WTC11 (cell line): ENCODE data around the gene UCHL5. TPM values are rescaled to one million over a fixed set of nuclear protein-coding genes. Genes with fewer than 3 reads are reported as not detected.

Source experiments
- ATAC-seq: fragments of 200-7000 bp; cut with Tn5 transposase; 2 replicates; pipeline ENCODE4 v1.10.0; 2021; ENCODE audit warnings: mild to moderate bottlenecking, moderate library complexity
- CTCF ChIA-PET: fragments of 300-600 bp; sonication (Branson Sonifier 250); formaldehyde crosslinking; loops from one replicate; lab custom pipeline; 2021; ENCODE audit warnings: antibody characterized with exemption; lab: Charles Lee
- POLR2A ChIA-PET: fragments of 350-600 bp; sonication (Branson Sonifier 250); formaldehyde crosslinking; loops from one replicate; lab custom pipeline; 2021; ENCODE audit warnings: antibody characterized with exemption; lab: Charles Lee
- DNase-seq: peaks from one replicate; pipeline ENCODE4 v3.0.0; 2021; ENCODE audit warnings: low spot score
- H3K27ac Mint-ChIP-seq: 2 replicates; pipeline ENCODE4 v1.8.0; 2021; ENCODE audit warnings: mixed read lengths
- H3K27me3 Mint-ChIP-seq: 2 replicates; pipeline ENCODE4 v1.8.0; 2021; ENCODE audit warnings: low read depth, mild to moderate bottlenecking, moderate library complexity, mixed read lengths
- H3K36me3 Mint-ChIP-seq: 2 replicates; pipeline ENCODE4 v1.8.0; 2021; ENCODE audit warnings: mixed read lengths
- H3K4me1 Mint-ChIP-seq: 2 replicates; pipeline ENCODE4 v1.8.0; 2022; ENCODE audit warnings: mixed read lengths
- H3K4me3 Mint-ChIP-seq: 2 replicates; pipeline ENCODE4 v1.8.0; 2021; ENCODE audit warnings: mild to moderate bottlenecking, moderate library complexity, mixed read lengths
- H3K9me3 Mint-ChIP-seq: 2 replicates; pipeline ENCODE4 v1.8.0; 2021; ENCODE audit warnings: mixed read lengths
- ARID4B ChIP-seq: sonication (generic); formaldehyde crosslinking; IDR thresholded peaks from 2 replicates; pipeline ENCODE4 v1.8.0; 2023; ENCODE audit warnings: missing genetic modification reagents, mild to moderate bottlenecking, borderline replicate concordance
- ATF1 ChIP-seq: sonication (generic); formaldehyde crosslinking; IDR thresholded peaks from 2 replicates; pipeline ENCODE4 v1.8.1; 2023; ENCODE audit warnings: mild to moderate bottlenecking, moderate library complexity, missing genetic modification reagents
- ATF2 ChIP-seq: sonication (generic); formaldehyde crosslinking; IDR thresholded peaks from 2 replicates; pipeline ENCODE4 v1.8.1; 2022; ENCODE audit warnings: low read depth, missing genetic modification reagents, borderline replicate concordance
- ATF6 ChIP-seq: sonication (generic); formaldehyde crosslinking; IDR thresholded peaks from 2 replicates; pipeline ENCODE4 v1.8.1; 2023; ENCODE audit warnings: mild to moderate bottlenecking, missing genetic modification reagents
- CTCF ChIP-seq: fragments of 200-600 bp; IDR thresholded peaks from 2 replicates; pipeline ENCODE4 v1.8.0; 2022; ENCODE audit warnings: antibody characterized with exemption
- EMX1 ChIP-seq: fragments of 250-450 bp; sonication (Bioruptor Pico); IDR thresholded peaks from 2 replicates; pipeline ENCODE4 v1.8.0; 2021; ENCODE audit warnings: mild to moderate bottlenecking
- ETV6 ChIP-seq: sonication (generic); formaldehyde crosslinking; IDR thresholded peaks from 2 replicates; pipeline ENCODE4 v1.8.1; 2022; ENCODE audit warnings: mild to moderate bottlenecking, missing genetic modification reagents
- GTF2I ChIP-seq: fragments of 250-450 bp; sonication (Bioruptor Pico); conservative IDR thresholded peaks from 2 replicates; pipeline ENCODE4 v1.4.0; 2021; ENCODE audit warnings: mild to moderate bottlenecking
- HMGA2 ChIP-seq: fragments of 250-450 bp; sonication (Bioruptor Pico); IDR thresholded peaks from 2 replicates; pipeline ENCODE4 v1.4.0; 2021; ENCODE audit warnings: mild to moderate bottlenecking, moderate library complexity
- JAZF1 ChIP-seq: fragments of 250-450 bp; sonication (Bioruptor Pico); IDR thresholded peaks from 2 replicates; pipeline ENCODE4 v1.9.0; 2021; ENCODE audit warnings: moderate library complexity, mild to moderate bottlenecking, inconsistent platforms
- MLX ChIP-seq: sonication (generic); formaldehyde crosslinking; IDR thresholded peaks from 2 replicates; pipeline ENCODE4 v1.8.1; 2023; ENCODE audit warnings: mild to moderate bottlenecking, missing genetic modification reagents, moderate library complexity
- MXD4 ChIP-seq: fragments of 250-450 bp; sonication (Bioruptor Pico); IDR thresholded peaks from 2 replicates; pipeline ENCODE4 v1.8.0; 2021; ENCODE audit warnings: mild to moderate bottlenecking, moderate library complexity, borderline replicate concordance
- NFE2L1 ChIP-seq: sonication (generic); formaldehyde crosslinking; IDR thresholded peaks from 2 replicates; pipeline ENCODE4 v1.8.1; 2023; ENCODE audit warnings: missing genetic modification reagents
- PRDM15 ChIP-seq: sonication (generic); formaldehyde crosslinking; IDR thresholded peaks from 2 replicates; pipeline ENCODE4 v1.8.0; 2022; ENCODE audit warnings: missing genetic modification reagents
- SOX15 ChIP-seq: fragments of 250-450 bp; sonication (Bioruptor Pico); IDR thresholded peaks from 2 replicates; pipeline ENCODE4 v1.9.0; 2021; ENCODE audit warnings: mild to moderate bottlenecking
- ZNF232 ChIP-seq: sonication (generic); formaldehyde crosslinking; IDR thresholded peaks from 2 replicates; pipeline ENCODE4 v1.8.0; 2022; ENCODE audit warnings: mild to moderate bottlenecking, missing genetic modification reagents
- ZNF396 ChIP-seq: fragments of 250-450 bp; sonication (Bioruptor Pico); IDR thresholded peaks from 2 replicates; pipeline ENCODE4 v1.8.0; 2021; ENCODE audit warnings: mild to moderate bottlenecking, moderate library complexity, borderline replicate concordance
- ZNF416 ChIP-seq: fragments of 250-450 bp; sonication (Bioruptor Pico); IDR thresholded peaks from 2 replicates; pipeline ENCODE4 v1.9.0; 2021; ENCODE audit warnings: mild to moderate bottlenecking, inconsistent platforms
- ZNF512 ChIP-seq: sonication (generic); formaldehyde crosslinking; IDR thresholded peaks from 2 replicates; pipeline ENCODE4 v1.8.1; 2022; ENCODE audit warnings: missing genetic modification reagents, borderline replicate concordance
- ZNF671 ChIP-seq: fragments of 250-450 bp; sonication (Bioruptor Pico); IDR thresholded peaks from 2 replicates; pipeline ENCODE4 v1.8.0; 2021; ENCODE audit warnings: mild to moderate bottlenecking
- total RNA-seq: library from RNA; stranded (reverse); gene quantifications from 3 replicates; pipeline ENCODE4 v1.2.3, GENCODE V29; 2021

UCHL5 gene
- total RNA-seq, 1 experiment from 2014 or later, result 41.5 TPM

GRCh38 chr1:193059282-193060114 lies at the start of gene UCHL5, which contains the start of gene RO60 (continued):
- TF ChIP-seq ZNF396, result no peak
- no peak for TF ChIP-seq MXD4
- 0 out of 2 replicates have a peak, but pooled peaks have one; percentile 54 for TF ChIP-seq ARID4B
- TF ChIP-seq ATF1 (CRISPR knock-in tag), result no peak; the same call in 1 of the 2 replicates
- TF ChIP-seq CTCF, result no peak
- TF ChIP-seq ZNF232 (CRISPR knock-in tag), result no peak; the same call in 1 of the 2 replicates
- no peak for TF ChIP-seq ZNF671 (CRISPR knock-in tag)
- TF ChIP-seq NFE2L1, result peak; percentile 67; the same call in 1 of the 2 replicates
- TF ChIP-seq EMX1, result no peak
- TF ChIP-seq, all 79 proteins: peak for 26

- Mint-ChIP-seq H3K4me1 (peaks cover 36% of the 10 kb centered on the region), H3K9me3 (no peaks in the 10 kb centered on the region), H3K36me3 (no peaks in the 10 kb centered on the region), H3K4me3 (no peak overlapping the region), H3K27me3 (peaks cover 11% of the 10 kb centered on the region), H3K27ac (no peak overlapping the region)
- ChIA-PET POLR2A (no interaction called here), CTCF (no interaction called here)
- ATAC-seq (no peak), DNase-seq (no peak)
- TF ChIP-seq GTF2I (CRISPR knock-in tag) (no peak), ATF2 (CRISPR knock-in tag) (no peak), SOX15 (CRISPR knock-in tag) (no peak), ZNF416 (no peak), ETV6 (CRISPR knock-in tag) (no peak), ATF6 (no peak), HMGA2 (CRISPR knock-in tag) (no peak), MLX (no peak), ZNF512 (CRISPR knock-in tag) (no peak), JAZF1 (CRISPR knock-in tag) (no peak), PRDM15 (CRISPR knock-in tag) (no peak)
Observed at GRCh38 chr1:193108471-193108870, 49.3 kb upstream of the UCHL5 start.
